HG02981 (cell line): ENCODE results near the gene LINGO4.

Source experiments
- ATAC-seq: cut with Tn5 transposase; IDR thresholded peaks from one replicate; pipeline ENCODE4 v1.9.1; 2021; ENCODE audit warnings: mild to moderate bottlenecking, moderate library complexity; ENCODE audit not compliant: unreplicated experiment

Gene LINGO4

DNA sequence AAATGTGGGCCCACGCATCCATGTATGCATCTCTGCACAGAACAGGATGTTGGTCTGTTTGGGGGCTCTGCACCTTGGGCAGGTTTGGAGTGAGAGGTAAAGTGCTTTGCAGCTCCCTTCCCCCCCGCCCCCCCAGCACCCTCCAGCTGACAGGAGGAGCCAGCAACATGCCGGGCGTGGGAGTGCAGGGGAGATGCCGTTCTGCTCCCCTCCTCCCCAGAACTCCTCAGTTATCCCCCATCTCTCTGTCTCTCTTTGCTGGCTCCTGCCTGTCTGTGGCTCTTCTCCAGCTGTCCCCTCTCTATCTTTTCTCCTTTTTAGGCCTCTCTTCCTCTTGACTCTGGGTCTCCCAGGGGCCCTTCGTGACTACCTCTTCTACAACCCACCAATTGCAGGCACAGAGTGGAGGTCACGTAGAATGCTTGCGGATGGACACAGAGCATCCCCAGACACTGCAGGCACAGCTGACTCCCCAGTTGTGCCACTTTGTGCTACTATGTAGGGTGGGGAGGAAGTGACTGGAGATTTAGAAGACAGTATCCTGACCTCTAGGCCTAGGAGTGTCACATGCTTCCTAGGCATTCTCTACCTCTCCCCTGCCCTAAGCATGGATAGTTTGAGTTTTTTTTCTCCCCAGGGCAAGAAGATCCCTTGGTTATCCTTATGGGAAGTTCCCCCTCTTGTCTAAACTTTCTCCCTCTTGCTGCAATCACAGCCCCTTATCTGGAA, 28.1 kb upstream of the LINGO4 start:
- no peak for ATAC-seq

DNA sequence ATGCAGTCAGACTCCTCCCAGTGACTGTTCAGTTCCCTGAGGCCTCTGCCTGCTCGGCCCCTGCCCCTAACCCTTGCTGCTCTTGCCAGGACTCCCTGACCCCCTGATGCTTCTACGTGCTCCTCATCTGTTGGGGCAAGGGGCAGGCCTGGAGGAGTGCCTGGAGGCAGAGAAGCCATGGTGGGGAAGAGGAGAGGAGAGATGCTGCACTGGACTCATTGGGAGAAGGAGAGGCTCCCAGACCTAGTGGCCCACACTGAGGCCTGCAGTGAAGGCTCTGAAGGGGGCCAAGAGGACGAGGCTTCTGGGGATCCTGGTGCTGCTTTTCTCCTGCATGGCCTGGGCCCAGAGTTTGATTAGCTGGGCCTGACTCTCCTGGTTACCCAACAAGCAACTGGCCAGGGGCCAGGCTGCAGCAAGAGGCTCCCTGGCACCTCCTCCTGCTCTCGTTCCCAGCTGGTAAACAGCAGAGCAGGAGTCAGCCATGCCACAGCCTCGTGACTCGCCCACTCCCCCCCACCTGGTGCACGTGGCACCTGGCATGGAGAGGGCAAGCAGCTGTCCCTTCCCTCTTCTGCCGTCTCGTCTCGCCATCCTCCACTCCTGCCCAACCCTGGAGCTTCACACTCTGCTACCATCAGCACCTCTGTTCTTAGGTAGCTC, 27.2 kb upstream of the LINGO4 start:
- ATAC-seq = no peak

DNA sequence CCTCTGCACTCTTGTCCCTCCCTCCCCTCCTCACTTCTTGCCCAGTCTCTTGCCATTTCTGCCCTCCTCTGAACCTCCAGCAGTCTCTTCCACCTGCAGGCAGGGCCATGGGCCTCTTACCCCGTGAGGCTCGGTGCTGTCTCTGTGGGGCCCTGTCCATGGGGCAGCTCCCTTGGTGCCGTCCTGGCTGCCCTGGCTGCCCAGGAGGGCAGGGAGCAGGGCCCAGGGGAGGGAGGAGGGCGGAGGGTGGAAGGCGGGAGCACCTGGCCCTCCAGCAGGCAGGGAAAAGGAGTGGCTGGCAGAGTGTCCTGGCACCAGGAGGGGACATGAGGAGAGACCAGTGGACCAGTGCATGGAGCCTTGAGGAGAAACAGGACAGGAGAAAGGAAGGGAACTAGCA, 26.4 kb upstream of the LINGO4 start, which contains the start of gene RORC:
RORC (minus strand) TSS at position 198 of the 400 bp plus-strand sequence; CDS start at position 160, 38 bp downstream.
- ATAC-seq = no peak

DNA sequence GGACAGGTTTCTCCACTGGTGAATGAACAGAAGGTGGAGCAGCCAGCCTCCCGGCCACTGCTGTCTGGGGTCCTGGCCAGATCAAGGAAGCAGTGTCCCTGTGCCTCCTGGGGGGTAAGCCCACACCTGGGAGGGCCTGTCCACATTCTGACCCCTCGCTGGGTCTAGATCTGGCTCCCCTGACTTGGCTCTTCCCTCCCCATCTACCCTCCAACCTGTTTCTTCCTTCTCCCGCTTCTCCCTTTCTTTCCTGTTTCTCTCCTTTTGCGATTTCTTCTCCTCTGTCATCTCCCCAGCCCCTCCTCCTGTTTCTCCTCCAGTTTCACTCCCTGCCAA, 26.0 kb upstream of the LINGO4 start:
- ATAC-seq = no peak

DNA sequence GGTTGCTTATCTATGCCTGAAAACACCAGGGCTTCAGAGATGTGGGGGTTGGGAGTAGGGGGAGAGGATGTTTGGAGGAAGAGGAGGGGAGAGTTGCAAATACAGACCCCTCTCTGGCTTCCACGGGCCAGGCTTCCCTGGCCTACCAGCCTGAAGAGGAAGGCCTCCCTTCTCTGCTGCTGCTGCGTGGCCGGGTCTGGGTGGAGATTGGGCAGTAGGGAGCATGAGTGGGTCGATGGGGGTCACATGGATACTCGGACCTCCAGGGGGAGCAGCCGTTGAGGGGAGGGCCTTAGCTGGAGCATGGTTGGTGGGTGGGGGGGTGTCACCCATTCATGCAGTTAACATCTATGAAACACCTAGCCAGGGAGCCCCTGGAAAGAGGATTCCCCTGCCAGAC, 24.8 kb upstream of the LINGO4 start:
- no peak for ATAC-seq

DNA sequence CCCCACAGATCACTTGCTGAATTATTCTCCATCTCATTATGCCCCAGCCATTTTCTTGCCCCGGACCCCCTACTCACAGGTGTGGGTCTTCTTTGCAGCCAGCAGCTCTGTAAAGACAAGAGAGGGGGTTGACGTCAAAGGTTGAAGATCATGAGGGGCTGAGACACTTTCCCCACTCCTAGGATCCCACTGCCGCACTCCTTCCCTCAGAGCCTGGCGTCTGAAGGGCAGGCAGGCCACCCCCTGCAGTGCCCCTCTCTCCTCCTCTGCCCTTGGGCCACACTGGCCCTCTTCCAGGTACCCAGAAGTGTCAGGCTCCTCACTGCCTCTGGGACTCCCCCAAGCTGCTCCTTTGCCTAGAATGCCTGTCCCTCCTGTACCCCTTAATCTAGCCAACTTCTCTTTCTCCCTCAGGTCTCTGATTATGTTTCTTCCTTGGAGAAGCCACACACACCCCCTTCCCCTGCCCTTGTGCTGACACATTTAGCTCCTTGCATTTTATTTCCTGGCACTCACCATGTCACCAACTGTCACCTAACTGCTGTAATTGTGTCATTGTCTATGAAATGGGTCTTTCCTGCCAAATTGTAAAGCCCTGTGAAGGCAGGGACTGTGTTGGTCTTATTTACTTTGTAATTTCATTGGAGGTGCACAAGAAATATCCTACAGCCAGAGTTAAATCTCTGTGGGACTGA, 24.3 kb upstream of the LINGO4 start:
- no peak for ATAC-seq

DNA sequence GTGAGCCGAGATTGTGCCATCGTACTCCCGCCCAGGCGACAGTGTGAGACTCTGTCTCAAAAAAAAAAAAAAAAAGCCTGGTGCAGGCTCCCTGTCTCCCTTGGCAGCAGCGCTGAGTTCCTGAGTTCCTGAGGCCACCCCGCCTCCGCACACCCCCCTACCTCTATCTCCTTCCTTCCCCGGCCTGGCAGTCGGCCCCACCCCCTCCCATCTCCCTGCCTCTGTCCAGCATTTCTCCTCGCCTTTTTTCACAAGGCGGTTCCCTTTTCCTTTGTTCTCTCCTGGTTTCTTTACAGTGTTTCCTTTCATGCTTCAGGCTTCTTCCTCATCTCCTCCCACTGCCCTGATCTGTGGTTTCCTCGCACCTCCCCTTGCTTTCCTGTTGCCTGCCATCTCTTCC, 23.7 kb upstream of the LINGO4 start:
- ATAC-seq = no peak

DNA sequence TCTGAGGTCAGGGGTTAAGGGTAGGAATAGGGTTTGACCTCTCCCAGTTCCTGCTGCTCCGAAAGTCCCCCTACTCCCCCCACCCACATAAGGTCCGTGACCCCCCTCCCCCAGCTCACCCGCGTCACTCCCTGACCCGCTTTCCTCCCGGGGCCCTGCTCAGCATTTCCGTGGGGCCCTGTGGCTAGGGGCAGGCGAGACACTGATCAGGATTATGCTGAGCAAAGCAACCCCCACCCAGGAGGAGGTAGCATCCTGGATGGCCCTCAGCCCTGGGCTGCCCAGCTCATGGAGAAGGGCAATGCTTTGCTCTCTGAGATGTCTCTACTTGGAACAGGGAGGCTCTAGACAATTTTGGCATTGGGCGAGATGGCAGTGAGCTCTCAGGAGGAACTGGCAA, 22.6 kb upstream of the LINGO4 start:
- ATAC-seq = no peak

DNA sequence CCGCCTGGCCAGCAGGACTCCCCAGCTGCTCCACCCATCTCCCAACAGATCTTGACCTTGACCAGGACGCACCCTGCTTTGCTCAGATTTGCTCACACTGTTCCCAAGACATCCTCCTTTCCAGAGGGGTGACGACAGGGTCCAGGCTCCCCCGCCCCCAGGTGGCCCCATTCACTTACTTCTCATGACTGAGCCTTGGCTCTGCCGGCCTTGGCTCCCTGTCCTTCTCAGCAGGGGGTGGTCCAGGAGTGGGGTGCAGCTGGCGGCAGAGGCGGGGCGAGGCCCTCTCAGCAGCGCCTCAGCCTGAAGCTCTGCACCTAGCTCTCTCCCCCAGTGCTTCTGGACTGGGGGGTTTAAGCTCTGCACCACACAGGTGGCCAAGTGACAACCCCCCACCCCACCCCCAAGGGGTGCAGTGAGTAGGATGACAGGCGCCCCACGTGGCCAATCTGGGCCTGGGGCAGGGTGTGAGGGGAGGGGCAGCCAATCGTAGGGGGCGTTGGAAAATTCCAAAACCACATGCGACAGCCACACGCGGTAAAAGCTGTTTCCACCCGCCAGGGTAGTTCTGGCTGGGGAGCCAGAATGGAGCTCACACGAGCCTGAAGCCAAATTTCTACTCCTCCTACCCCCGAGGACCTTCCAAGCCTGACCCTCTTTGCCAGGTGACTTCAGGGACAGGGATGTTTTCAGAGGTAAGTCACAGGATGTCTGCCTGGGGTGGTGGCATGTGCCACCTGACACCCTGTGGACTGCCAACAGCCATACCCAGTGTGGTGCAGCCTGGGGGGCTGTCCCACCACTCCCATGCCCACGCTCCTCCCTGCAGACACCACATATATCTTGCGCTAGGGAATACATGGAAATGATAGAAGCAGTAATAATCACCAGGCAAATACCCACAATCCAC, 20.8 kb upstream of the LINGO4 start:
- no peak for ATAC-seq

DNA sequence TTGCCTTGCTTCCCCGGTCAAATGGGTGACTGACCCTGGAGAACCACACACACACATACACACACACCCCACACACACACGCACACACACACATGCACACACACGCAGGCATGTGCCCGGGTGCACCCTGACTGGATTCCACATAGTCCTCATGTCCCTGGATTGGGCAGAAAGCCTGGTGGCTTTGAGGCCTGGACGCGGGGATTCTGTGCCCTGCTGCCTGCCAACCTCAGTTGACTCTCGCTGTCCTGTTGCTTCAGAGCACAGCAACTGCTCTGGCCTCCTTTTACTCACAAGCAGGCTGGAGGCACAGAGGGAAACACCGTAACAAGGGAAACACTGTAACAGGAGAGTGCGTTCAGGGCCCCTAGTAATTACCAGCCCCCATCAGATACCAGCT, 20.0 kb upstream of the LINGO4 start:
- no peak for ATAC-seq

DNA sequence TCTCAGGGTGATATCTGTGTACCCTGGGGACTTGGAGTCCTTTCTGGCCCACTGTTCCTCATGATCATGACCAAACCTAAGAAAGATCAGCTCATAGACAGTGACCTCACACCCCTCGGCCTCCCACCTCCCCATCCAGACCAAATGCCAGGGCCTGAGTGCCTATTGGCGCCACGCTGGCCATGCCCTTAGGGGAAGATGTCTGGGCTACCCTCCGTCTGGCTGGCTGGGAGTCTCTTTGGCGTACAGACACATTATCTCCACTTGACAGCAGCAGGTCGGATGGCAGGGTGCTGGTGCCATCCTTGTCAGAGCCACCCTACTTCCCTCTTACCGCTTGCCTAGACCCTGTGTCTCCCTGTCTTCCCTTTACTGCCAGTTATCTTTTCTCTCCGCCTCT, 18.0 kb upstream of the LINGO4 start:
- no peak for ATAC-seq

DNA sequence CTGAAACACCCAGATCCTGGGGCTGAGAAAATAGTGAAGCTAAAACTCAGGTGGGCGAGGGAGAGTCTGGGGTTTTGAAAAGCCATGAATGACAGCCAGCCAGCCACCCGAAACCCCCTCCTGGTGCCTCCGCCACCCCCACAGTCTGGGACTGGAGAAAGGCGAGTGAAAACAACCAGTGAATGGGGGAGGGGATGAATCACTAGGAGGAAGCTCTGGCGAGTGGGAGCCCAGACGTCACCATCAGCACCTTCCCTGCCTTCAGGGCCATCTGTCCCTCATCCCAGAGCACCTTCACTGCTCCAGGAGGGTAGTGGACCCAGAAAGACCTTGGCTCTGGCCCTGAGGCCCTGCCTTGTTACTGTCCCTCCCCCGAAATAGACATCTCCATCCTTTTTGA, 17.2 kb upstream of the LINGO4 start:
- no peak for ATAC-seq

DNA sequence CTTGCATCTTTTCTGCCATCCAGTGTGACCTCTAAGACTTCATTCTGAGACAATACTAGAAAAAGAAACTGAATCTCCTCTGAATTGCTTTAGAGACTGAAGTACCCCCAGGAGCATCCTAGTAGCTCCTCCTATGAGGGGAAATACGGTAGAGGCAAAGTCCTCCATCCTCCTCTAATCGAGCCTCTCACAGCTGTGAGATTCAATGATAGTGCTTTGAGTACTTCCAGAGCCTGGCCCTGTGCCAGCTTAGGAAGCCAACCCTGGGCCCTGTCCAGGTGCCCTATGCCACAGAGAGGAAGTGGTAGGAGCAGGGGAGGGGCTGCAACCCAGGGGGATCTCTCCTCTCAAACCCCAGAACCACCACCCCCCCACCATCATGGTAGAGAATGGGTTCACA, 15.7 kb upstream of the LINGO4 start:
- ATAC-seq = no peak

DNA sequence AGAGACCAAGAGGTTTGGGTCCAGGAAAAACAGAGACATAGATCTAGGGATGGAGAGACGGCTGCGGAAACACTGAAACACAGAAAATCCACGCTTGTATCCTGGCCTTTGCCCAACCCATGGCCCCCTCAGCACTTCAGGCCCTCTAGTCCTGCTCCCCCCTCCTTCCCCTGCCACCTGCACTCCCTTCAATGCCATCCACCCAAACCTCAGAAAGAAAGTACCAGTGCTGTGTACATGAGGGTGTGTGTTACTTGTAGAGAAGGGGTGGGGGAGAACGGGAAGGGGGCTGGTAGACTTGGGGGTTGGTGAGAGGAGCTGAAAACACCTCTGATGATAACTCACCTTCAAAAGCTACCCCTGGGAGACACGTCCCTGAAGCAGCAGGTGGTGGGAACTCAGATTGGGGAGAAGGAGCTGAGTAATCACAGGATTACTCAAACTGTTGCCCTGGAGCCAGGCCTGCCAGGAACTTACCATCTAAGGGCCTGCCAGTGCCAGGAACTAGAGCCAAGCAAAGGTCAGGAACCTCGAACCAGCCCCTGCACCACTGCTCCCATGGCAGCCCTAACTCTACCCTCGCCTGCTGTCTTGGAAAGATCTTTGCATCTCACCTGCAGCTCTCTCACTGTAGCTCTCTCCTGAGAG, 14.9 kb upstream of the LINGO4 start:
- no peak for ATAC-seq

DNA sequence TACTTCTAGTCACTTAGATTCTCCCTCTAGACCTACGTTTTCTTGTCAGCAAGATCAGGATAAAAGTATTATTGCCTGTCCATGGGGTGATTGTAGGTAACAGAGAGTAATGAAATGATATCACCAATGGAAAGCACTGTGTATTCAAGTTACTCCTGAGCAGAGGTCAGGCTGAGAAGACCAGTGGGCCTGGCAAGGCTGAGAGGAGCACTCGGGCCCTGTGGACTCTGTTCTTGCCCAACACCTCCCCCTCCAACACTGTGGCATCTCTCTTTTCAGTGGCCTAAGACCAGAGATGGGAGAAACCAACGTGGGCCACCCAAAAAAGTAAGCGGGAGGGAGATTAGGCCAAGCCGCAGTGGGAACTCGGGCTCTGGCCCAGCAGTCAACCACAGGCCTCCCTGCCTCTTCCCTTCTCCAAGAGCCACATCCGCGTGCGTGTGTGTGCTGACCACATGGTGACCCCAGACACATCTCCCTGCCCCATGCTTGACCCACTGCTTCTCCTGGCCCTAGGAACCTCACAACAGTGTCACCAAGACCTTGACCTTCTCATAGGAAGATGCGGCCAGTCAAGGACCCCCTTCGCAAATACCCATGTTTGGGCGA, 14.1 kb upstream of the LINGO4 start:
- no peak for ATAC-seq

DNA sequence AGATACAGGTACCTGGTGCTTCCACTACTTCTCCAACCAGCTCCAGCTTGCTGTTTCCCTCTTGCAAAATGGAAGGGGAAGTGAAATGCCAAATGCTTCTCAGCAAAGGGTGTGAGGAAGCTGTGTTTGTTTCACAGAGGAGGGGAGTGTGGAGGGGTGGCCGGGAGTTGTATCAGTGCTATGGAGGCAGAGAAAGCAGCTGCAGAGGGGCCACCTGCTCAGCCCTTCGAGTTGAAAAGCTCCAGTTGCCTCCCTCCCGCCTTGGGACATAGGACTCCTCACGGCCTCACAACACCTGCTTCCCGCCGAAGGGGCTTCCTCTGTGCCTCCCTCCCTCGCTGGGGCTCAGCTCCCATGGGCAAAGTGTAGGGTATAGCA, 12.1 kb upstream of the LINGO4 start:
- ATAC-seq = no peak

DNA sequence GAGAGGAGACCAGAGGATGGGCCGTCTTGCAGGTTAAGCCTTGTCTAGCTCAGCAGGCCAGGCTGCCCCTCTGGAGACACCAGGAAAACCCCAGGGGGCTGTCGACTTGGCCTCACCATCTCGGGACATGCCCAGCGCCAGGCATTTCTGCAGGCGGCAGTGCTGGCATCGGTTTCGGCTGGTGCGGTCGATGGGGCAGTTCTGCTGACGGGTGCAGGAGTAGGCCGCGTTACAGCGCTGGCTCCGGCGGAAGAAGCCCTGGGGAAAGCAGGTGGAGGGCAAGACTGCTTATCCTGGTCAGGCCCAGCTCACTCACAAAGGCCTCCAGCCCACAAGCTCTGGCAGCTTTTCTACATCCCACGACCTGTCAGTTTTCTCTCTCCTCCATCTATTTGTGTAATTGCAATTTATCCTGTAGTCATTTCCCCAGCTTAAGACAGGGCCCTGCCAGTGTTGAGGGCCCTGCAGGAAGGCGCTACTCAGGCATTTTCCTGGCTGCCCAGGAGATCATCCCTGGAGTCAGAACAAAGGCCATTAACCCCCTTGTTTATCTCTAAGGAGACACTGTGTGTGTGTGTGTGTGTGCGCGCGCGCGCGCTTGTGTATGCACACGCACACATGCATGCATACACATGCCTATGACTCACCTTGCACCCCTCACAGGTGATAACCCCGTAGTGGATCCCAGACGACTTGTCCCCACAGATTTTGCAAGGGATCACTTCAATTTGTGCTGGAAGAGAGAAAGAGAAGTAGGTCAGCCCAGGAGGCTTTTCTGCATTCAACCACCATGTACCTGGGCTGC, 11.5 kb upstream of the LINGO4 start:
- no peak for ATAC-seq

DNA sequence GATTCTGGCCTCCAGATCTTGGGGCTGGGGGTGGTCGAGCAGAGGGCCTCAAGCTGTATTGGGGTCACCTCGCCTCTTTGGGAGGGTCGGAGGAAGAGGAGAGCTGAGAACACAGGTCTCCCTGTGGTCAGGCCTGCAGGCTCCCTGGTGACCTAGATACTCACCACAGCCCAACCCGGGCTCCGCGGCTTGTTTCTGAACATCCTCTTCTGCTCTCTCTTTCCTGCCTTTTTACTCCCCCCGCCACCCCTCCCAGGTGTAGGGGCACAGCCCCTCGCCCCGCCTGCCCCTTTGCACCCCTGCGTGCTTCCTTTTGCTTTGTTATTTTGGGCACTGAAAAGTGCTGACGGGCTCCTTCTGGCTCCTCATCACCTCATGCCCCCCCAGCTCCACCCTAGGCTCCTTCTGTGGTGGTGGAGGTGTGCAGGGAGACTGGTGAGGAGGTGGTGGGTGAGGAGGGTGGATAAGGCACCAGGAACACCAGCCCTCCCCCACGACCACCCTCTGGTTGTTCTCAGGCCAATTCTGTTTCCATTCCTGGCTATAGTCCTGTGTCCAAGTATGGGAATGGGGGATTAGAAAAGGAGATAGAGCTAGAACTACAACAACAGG, 10.6 kb upstream of the LINGO4 start:
- ATAC-seq = no peak

DNA sequence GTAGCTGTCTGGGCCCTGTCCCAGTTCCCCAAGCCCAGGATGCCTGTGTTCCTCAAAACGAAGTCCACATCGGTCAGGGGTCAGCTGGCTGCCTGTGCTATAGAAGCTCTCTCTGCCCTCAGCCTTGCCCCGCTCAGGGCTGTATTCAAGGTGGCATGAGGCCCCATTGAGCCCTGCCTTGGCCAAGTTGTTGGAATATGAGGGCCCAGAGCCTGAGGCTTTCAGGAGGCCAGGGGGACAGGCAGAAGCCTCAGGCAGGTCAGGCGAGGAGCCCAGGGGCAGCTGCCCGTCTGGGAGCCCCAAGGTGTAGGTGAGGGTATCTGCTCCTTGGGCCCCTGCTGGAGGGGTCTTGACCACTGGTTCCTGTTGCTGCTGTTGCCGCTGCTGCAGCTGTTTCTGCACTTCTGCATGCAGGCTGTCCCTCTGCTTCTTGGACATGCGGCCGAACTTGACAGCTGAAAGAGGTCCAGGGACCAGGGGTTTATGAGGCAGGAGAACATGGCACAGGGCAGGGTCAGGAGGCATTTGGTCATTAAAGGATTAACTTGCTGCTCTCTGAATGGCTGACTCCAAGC, 9.8 kb upstream of the LINGO4 start:
- ATAC-seq = no peak
